K562 (cell line): ENCODE results near the gene PTX3. TPM values are rescaled to one million over a fixed set of nuclear protein-coding genes. Genes with fewer than 3 reads are reported as not detected.
A peak's percentile ranks its signal among the peaks of the same experiment; 100 is the strongest.

Experiments
- ATAC-seq: fragments of 200-7000 bp; cut with Tn5 transposase; 3 replicates; pipeline ENCODE4 v1.9.1; 2020; ENCODE audit warnings: moderate library complexity
- BruUV-seq: library from RNA; stranded (reverse); fragments of 400-500 nt; replicated peaks from 2 replicates; lab custom pipeline; 2021; lab: Mats Ljungman, UMichigan
- CTCF ChIA-PET: fragments of 300-600 bp; formaldehyde crosslinking; extraction: SDS; loops from one replicate; lab custom pipeline; 2021; ENCODE audit warnings: low intra/inter-chr PET ratio; lab: Yijun Ruan, JAX
- POLR2A ChIA-PET: fragments of 300-600, 350-650 bp; sonication (Branson Sonifier 250); formaldehyde crosslinking; extraction: SDS; loops from one replicate; lab custom pipeline; 2021; ENCODE audit warnings: antibody characterized with exemption, inconsistent platforms; lab: Yijun Ruan, JAX
- DNase-seq, 4 experiments: peaks; one replicate each; pipeline versions ENCODE4 v3.0.0 to v3.0.0-alpha.2; 2011 to 2018; ENCODE audit warnings: low spot score in 3 of 4, mixed read lengths in 3 of 4; ENCODE audit errors: extremely low read depth in 1 of 4
- FAIRE-seq: peaks from 2 replicates; lab custom pipeline; 2011; peaks lifted over from hg19 to GRCh38; lab: Jason Lieb, UNC
- H2AFZ ChIP-seq: 2 replicates; pipeline ENCODE4 v1.6.0; 2011; ENCODE audit warnings: low read depth, low read length, control low read depth, inconsistent platforms
- H3K27ac ChIP-seq: fragments of 200-600 bp; 3 replicates; pipeline ENCODE4 v1.8.0; 2011; ENCODE audit warnings: low read depth, mild to moderate bottlenecking, control low read depth, inconsistent platforms, low read length, moderate library complexity, mixed read lengths; ENCODE audit errors: extremely low read depth
- H3K27me3 ChIP-seq, 2 experiments: fragments of 300-600 bp in 1 of 2; 2 replicates in 1 of 2; 3 replicates in 1 of 2; pipeline versions ENCODE4 v1.6.0 to v1.8.0; 2011; ENCODE audit warnings: inconsistent platforms in 2 of 2, low read length in 2 of 2, mild to moderate bottlenecking in 1 of 2, mixed read lengths in 1 of 2, moderate library complexity in 1 of 2; ENCODE audit not compliant: control insufficient read depth in 2 of 2, insufficient read depth in 2 of 2
- H3K36me3 ChIP-seq: fragments of 300-600 bp; 3 replicates; pipeline ENCODE4 v1.8.0; 2011; ENCODE audit warnings: mild to moderate bottlenecking, low read length, inconsistent platforms; ENCODE audit not compliant: control insufficient read depth, insufficient read depth
- H3K4me1 ChIP-seq, 2 experiments: fragments of 200-600 bp in 1 of 2; replicated peaks in 1 of 2; 2 replicates in 1 of 2; 3 replicates in 1 of 2; pipeline versions ENCODE4 v1.5.1 to v1.8.0; 2011; ENCODE audit warnings: inconsistent platforms in 2 of 2, low read length in 2 of 2, mild to moderate bottlenecking in 1 of 2, mixed read lengths in 1 of 2, moderate library complexity in 1 of 2; ENCODE audit not compliant: control insufficient read depth in 2 of 2, insufficient read depth in 2 of 2
- H3K4me2 ChIP-seq: 2 replicates; pipeline ENCODE4 v1.6.1; 2011; ENCODE audit warnings: low read length, control low read depth, inconsistent platforms, mixed read lengths; ENCODE audit not compliant: insufficient read depth
- H3K4me3 ChIP-seq: fragments of 200-600 bp; sonication (generic), shearing (Covaris generic); 2 replicates; pipeline ENCODE4 v1.5.1; 2016; ENCODE audit warnings: control low read depth, inconsistent platforms
- H3K79me2 ChIP-seq: fragments of 200-600 bp; 3 replicates; pipeline ENCODE4 v1.8.0; 2011; ENCODE audit warnings: low read length, inconsistent platforms; ENCODE audit not compliant: control insufficient read depth, insufficient read depth
- H3K9ac ChIP-seq, 2 experiments: 2 replicates each; pipeline versions ENCODE4 v1.6.0 to v1.6.1; 2011; ENCODE audit warnings: low read depth in 2 of 2, low read length in 2 of 2, control low read depth in 1 of 2, inconsistent platforms in 1 of 2, mild to moderate bottlenecking in 1 of 2, mixed read lengths in 1 of 2; ENCODE audit not compliant: insufficient read depth in 1 of 2
- H3K9me1 ChIP-seq: one replicate; pipeline ENCODE4 v1.6.0; 2011; ENCODE audit warnings: inconsistent platforms, mild to moderate bottlenecking, low read length, moderate library complexity; ENCODE audit not compliant: control insufficient read depth, insufficient read depth
- H3K9me3 ChIP-seq: replicated peaks from 2 replicates; pipeline ENCODE4 v1.5.1; 2011; ENCODE audit warnings: low read depth, low read length, inconsistent platforms; ENCODE audit not compliant: control insufficient read depth, insufficient read depth
- H4K20me1 ChIP-seq: replicated peaks from 2 replicates; pipeline ENCODE4 v1.6.1; 2011; ENCODE audit warnings: low read length, inconsistent platforms, mixed read lengths; ENCODE audit not compliant: control insufficient read depth, insufficient read depth
- DDX20 ChIP-seq: fragments of 450-650 bp; IDR thresholded peaks from 2 replicates; pipeline ENCODE4 v1.6.1; 2016; ENCODE audit warnings: missing genetic modification characterization, low read depth, mild to moderate bottlenecking, missing compliant biosample characterization, moderate library complexity
- E2F3 ChIP-seq: fragments of 250-450 bp; sonication (Bioruptor Pico); IDR thresholded peaks from 2 replicates; pipeline ENCODE4 v1.4.0; 2020; ENCODE audit warnings: mild to moderate bottlenecking
- GATAD2A ChIP-seq: fragments of 450-650 bp; IDR thresholded peaks from 2 replicates; pipeline ENCODE4 v1.6.1; 2017
- HOXB6 ChIP-seq: fragments of 250-450 bp; sonication (Bioruptor Pico); IDR thresholded peaks from 2 replicates; pipeline ENCODE4 v1.5.1; 2022; ENCODE audit warnings: mild to moderate bottlenecking, borderline replicate concordance
- SPI1 ChIP-seq: IDR thresholded peaks from 2 replicates; pipeline ENCODE4 v1.6.1; 2011; ENCODE audit warnings: low read depth, low read length, control low read depth, borderline replicate concordance
- ZFX ChIP-seq: sonication (generic); formaldehyde crosslinking; IDR thresholded peaks from 2 replicates; pipeline ENCODE4 v1.8.0; 2022; ENCODE audit warnings: mild to moderate bottlenecking, missing genetic modification reagents, moderate library complexity
- ZNF766 ChIP-seq: fragments of 200-800 bp; sonication (Bioruptor generic); conservative IDR thresholded peaks from 2 replicates; pipeline ENCODE4 v1.6.1; 2016; ENCODE audit warnings: missing genetic modification characterization, missing compliant biosample characterization
- WGBS: fragments of 100-300 bp; shearing (Covaris generic); methylation state at CpG from one replicate; pipeline ENCODE4 v1.1.6; 2016; ENCODE audit warnings: low coverage, mixed read lengths; ENCODE audit not compliant: insufficient coverage; ENCODE audit errors: missing lambda C conversion rate; 5-methylcytosine and 5-hydroxymethylcytosine counted together
- in situ Hi-C: fragments of 300-500 bp; cut with MboI; formaldehyde crosslinking; loops from 4 replicates; pipeline ENCODE4 v1.15.0; 2018; ENCODE audit warnings: inconsistent platforms, mixed read lengths
- intact Hi-C: fragments of 100-400 bp; cut with micrococcal nuclease; formaldehyde crosslinking; loops from 2 replicates; pipeline ENCODE4 v1.14.2; 2022
- polyA plus RNA-seq, 8 experiments: library from polyadenylated mRNA; depleted of rRNA in 4 of 8; stranded (reverse) in 5 of 8; unstranded in 3 of 8; fragments of >200 nt; fragmentation: Nextera tagmentation in 2 of 8; fragmentation: Illumina TruSeq in 1 of 8; extraction: Ambion mirVana in 2 of 8; extraction: Trizol in 1 of 8; gene quantifications; 2 replicates each; pipeline versions ENCODE4 v1.2.1 to v1.2.3, GENCODE V29; 2011 to 2014; ENCODE audit warnings: inconsistent platforms in 1 of 8, missing spikeins in 1 of 8
- total RNA-seq, 7 experiments: library from RNA; depleted of rRNA in 6 of 7; stranded (reverse); fragments of >200 nt in 6 of 7; fragmentation: Illumina TruSeq in 2 of 7; extraction: Trizol in 2 of 7; gene quantifications; 2 replicates each; pipeline versions ENCODE4 v1.2.1 to v1.2.3, GENCODE V29; 2011 to 2021; ENCODE audit warnings: low replicate concordance in 1 of 7
- TF ChIP-seq, protein P1 (sequence below), 2 experiments: IDR thresholded peaks in 1 of 2; conservative IDR thresholded peaks in 1 of 2; 2 replicates each; pipeline ENCODE4 v1.6.1; 2016; ENCODE audit warnings: low read depth in 2 of 2, mild to moderate bottlenecking in 1 of 2, missing compliant biosample characterization in 1 of 2, missing genetic modification characterization in 1 of 2, moderate library complexity in 1 of 2

The PTX3 gene
- total and polyA plus RNA-seq, 9 of the 15 experiments (the other 6 are each of a cell fraction or from before 2014, with no cell fraction given): 0.04 to 0.33 (median 0.15) TPM; not detected in 2

DNA sequence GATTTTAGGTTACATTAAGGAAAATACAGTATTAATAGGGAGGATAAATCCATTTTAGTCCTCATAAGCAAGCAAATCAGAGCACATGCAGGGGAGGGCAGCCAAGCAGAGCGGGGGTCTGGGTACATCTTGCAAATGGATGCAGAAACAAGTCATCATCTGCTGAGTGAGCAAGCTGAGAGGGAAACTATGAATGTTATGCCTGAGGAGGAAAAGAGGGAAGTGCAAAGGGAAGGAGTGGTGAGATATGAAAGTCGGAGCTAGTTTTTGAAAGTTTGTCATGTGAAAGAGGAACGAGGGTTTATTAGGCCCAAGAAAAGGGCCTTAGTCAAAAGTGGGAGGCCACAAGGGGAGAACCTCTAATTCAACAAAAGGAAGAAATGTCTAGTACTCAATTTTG is 15.4 kb downstream of the PTX3 start:
- TF ChIP-seq SPI1 (peak; percentile 84; the same call in 1 of the 2 replicates), ZFX (CRISPR knock-in tag) (peak; percentile 30; the same call in 1 of the 2 replicates), E2F3 (CRISPR knock-in tag) (no peak), ZNF766 (CRISPR knock-in tag) (peak; percentile 97), GATAD2A (no peak)
- TF ChIP-seq, all 486 proteins: peak for 3
- POLR2A ChIA-PET: interaction anchor here (0.6 kb wide), 1 partner anchor 14 kb away, joined by 4 read pairs; no protein-coding TSS in a partner anchor
- Histone ChIP-seq H3K27ac (no peak overlapping the region), H3K4me3 (no peak overlapping the region), H4K20me1 (no peaks in the 10 kb centered on the region), H3K4me2 (no peak overlapping the region), H3K36me3 (no peaks in the 10 kb centered on the region), H3K9me1 (no peaks in the 10 kb centered on the region), H3K4me1 (no peaks in the 10 kb centered on the region), H3K27me3 (no peaks in the 10 kb centered on the region), H3K9me3 (no peaks in the 10 kb centered on the region), H2AFZ (no peak overlapping the region), H3K9ac (no peak overlapping the region), H3K79me2 (no peaks in the 10 kb centered on the region)
- in situ Hi-C loops: no loop called here
- DNase-seq (no peak), ATAC-seq (no peak), FAIRE-seq (no peak)
- intact Hi-C loops: no loop called here
- CTCF ChIA-PET: no interaction called here
- 0% methylated on average over 3 of the region's 3 CpGs for WGBS
- BruUV-seq: no TSS peak

DNA sequence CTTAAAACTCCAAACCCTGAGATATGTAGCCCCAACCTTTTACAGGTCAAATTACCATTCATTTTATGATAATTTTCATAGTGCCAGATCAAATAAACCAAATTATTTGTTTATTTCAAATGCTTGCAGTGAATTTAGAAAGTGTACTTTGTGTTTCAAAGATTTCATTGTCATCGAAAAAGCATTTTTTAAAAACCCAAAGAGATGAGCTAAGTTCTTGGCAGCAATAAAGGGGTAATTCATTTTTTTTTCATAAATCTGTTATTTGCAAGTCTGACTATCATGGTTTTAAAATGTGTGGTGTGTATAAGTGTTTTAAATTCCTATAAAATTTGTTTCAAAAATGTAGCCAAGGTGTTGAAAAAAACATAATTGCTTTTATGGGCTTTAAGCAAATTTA is 17.2 kb downstream of the PTX3 start:
- H3K79me2 ChIP-seq: no peaks in the 10 kb centered on the region
- H3K27me3 ChIP-seq: no peaks in the 10 kb centered on the region
- H3K4me3 ChIP-seq: no peak overlapping the region
- TF ChIP-seq DDX20 (tag) (no peak), HOXB6 (CRISPR knock-in tag) (no peak)
- TF ChIP-seq, protein P1, sequence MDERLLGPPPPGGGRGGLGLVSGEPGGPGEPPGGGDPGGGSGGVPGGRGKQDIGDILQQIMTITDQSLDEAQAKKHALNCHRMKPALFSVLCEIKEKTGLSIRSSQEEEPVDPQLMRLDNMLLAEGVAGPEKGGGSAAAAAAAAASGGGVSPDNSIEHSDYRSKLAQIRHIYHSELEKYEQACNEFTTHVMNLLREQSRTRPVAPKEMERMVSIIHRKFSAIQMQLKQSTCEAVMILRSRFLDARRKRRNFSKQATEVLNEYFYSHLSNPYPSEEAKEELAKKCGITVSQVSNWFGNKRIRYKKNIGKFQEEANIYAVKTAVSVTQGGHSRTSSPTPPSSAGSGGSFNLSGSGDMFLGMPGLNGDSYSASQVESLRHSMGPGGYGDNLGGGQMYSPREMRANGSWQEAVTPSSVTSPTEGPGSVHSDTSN (CRISPR knock-in tag; IDR thresholded peaks at IDR 0.05; ENCODE audit: low read depth): no peak
- TF ChIP-seq, protein P1 (tag; conservative IDR thresholded peaks at IDR 0.05; ENCODE audit: low read depth): no peak
- POLR2A ChIA-PET: interaction anchor here (0.7 kb wide), 1 partner anchor 1655 kb away, joined by 3 read pairs; no protein-coding TSS in a partner anchor
- CTCF ChIA-PET: no interaction called here
- H4K20me1 ChIP-seq: no peaks in the 10 kb centered on the region
- intact Hi-C loops: no loop called here
- BruUV-seq: no TSS peak
- no peak for DNase-seq
- H3K4me2 ChIP-seq: no peak overlapping the region
- no peaks in the 10 kb centered on the region for H3K4me1 ChIP-seq
- H2AFZ ChIP-seq: no peak overlapping the region
- H3K27ac ChIP-seq: no peak overlapping the region
- no peak for ATAC-seq
- H3K9ac ChIP-seq: no peak overlapping the region
- H3K9me1 ChIP-seq: no peaks in the 10 kb centered on the region
- in situ Hi-C loops: no loop called here
- no peaks in the 10 kb centered on the region for H3K36me3 ChIP-seq
- FAIRE-seq: no peak
- no peaks in the 10 kb centered on the region for H3K9me3 ChIP-seq
- WGBS: 12% methylated on average over 1 of the region's 1 CpG
